GM23338 (cell line): ENCODE measurements around the gene ORC6.

Source experiments
- CREB1 ChIP-seq: fragments of 250-450 bp; sonication (Bioruptor Pico); IDR thresholded peaks from 2 replicates; pipeline ENCODE4 v1.5.0; 2020; ENCODE audit warnings: low read depth, mild to moderate bottlenecking, moderate library complexity
- EZH2 ChIP-seq: fragments of 200-600 bp; sonication (generic); IDR thresholded peaks from one replicate; pipeline ENCODE4 v1.8.0; 2017; ENCODE audit warnings: antibody characterized with exemption, mild to moderate bottlenecking, low read depth; ENCODE audit not compliant: unreplicated experiment
- EZH2phosphoT487 ChIP-seq: fragments of 200-600 bp; sonication (generic); IDR thresholded peaks from one replicate; pipeline ENCODE4 v1.8.1; 2018; ENCODE audit warnings: antibody characterized with exemption; ENCODE audit not compliant: unreplicated experiment
- JUNB ChIP-seq: IDR thresholded peaks from one replicate; pipeline ENCODE4 v1.6.1; 2016; ENCODE audit warnings: antibody characterized with exemption; ENCODE audit not compliant: unreplicated experiment
- NANOG ChIP-seq: IDR thresholded peaks from 2 replicates; pipeline ENCODE4 v1.6.1; 2016; ENCODE audit warnings: antibody characterized with exemption, borderline replicate concordance
- POLR2AphosphoS5 ChIP-seq: IDR thresholded peaks from 2 replicates; pipeline ENCODE4 v1.6.1; 2016; ENCODE audit warnings: antibody characterized with exemption, low read depth
- STAT1 ChIP-seq: IDR thresholded peaks from one replicate; pipeline ENCODE4 v1.6.1; 2016; ENCODE audit warnings: antibody characterized with exemption; ENCODE audit not compliant: unreplicated experiment
- ZNF114 ChIP-seq: fragments of 250-450 bp; sonication (Bioruptor Pico); IDR thresholded peaks from 2 replicates; pipeline ENCODE4 v1.5.0; 2020; ENCODE audit warnings: mild to moderate bottlenecking, moderate library complexity
- ZNF331 ChIP-seq: fragments of 250-450 bp; sonication (Bioruptor Pico); IDR thresholded peaks from 2 replicates; pipeline ENCODE4 v1.5.0; 2020; ENCODE audit warnings: low read depth, mild to moderate bottlenecking, moderate library complexity
- TF ChIP-seq, protein P1 (sequence below), 2 experiments: fragments of 200-600 bp in 1 of 2; sonication (generic) in 1 of 2; conservative IDR thresholded peaks; 2 replicates each; pipeline versions ENCODE4 v1.5.1 to v1.6.1; 2016 to 2017; ENCODE audit warnings: antibody characterized with exemption in 2 of 2, low read depth in 2 of 2, mild to moderate bottlenecking in 2 of 2, moderate library complexity in 1 of 2
- TF ChIP-seq, protein P2 (sequence below): IDR thresholded peaks from one replicate; pipeline ENCODE4 v1.6.1; 2018; ENCODE audit warnings: antibody characterized with exemption; ENCODE audit not compliant: unreplicated experiment
- TF ChIP-seq, protein P3 (sequence below): IDR thresholded peaks from 2 replicates; pipeline ENCODE4 v1.6.1; 2016; ENCODE audit warnings: antibody characterized with exemption

DNA sequence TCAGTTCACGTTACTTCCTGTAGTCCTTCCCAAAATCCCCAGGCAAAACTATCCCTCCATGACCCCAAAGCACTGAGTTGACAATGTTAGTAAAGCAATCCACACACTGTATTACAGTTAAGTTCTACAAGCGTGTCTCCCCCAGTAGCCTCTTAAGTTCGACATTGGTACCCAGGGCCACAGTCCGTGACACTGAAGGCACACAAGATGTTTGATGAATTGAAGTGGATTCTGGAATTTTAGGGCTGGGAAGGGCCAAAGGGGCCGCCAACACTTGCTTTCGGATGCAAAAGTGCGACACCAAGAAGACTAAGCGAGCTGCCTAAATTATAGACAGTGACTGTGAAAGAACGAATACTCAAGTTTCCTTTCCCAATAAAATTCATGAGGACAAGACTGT lies 2.0 kb upstream of the ORC6 start:
- TF ChIP-seq ZNF331 (no peak), EZH2phosphoT487 (no peak), EZH2 (no peak), POLR2AphosphoS5 (no peak), CREB1 (no peak), STAT1 (no peak), JUNB (no peak), ZNF114 (CRISPR knock-in tag) (no peak), NANOG (no peak)
- TF ChIP-seq, protein P1, sequence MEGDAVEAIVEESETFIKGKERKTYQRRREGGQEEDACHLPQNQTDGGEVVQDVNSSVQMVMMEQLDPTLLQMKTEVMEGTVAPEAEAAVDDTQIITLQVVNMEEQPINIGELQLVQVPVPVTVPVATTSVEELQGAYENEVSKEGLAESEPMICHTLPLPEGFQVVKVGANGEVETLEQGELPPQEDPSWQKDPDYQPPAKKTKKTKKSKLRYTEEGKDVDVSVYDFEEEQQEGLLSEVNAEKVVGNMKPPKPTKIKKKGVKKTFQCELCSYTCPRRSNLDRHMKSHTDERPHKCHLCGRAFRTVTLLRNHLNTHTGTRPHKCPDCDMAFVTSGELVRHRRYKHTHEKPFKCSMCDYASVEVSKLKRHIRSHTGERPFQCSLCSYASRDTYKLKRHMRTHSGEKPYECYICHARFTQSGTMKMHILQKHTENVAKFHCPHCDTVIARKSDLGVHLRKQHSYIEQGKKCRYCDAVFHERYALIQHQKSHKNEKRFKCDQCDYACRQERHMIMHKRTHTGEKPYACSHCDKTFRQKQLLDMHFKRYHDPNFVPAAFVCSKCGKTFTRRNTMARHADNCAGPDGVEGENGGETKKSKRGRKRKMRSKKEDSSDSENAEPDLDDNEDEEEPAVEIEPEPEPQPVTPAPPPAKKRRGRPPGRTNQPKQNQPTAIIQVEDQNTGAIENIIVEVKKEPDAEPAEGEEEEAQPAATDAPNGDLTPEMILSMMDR (conservative IDR thresholded peaks at IDR 0.05; ENCODE audit: low read depth in 2 of 2): no peak
- TF ChIP-seq, protein P2, sequence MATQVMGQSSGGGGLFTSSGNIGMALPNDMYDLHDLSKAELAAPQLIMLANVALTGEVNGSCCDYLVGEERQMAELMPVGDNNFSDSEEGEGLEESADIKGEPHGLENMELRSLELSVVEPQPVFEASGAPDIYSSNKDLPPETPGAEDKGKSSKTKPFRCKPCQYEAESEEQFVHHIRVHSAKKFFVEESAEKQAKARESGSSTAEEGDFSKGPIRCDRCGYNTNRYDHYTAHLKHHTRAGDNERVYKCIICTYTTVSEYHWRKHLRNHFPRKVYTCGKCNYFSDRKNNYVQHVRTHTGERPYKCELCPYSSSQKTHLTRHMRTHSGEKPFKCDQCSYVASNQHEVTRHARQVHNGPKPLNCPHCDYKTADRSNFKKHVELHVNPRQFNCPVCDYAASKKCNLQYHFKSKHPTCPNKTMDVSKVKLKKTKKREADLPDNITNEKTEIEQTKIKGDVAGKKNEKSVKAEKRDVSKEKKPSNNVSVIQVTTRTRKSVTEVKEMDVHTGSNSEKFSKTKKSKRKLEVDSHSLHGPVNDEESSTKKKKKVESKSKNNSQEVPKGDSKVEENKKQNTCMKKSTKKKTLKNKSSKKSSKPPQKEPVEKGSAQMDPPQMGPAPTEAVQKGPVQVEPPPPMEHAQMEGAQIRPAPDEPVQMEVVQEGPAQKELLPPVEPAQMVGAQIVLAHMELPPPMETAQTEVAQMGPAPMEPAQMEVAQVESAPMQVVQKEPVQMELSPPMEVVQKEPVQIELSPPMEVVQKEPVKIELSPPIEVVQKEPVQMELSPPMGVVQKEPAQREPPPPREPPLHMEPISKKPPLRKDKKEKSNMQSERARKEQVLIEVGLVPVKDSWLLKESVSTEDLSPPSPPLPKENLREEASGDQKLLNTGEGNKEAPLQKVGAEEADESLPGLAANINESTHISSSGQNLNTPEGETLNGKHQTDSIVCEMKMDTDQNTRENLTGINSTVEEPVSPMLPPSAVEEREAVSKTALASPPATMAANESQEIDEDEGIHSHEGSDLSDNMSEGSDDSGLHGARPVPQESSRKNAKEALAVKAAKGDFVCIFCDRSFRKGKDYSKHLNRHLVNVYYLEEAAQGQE: no peak
- TF ChIP-seq, protein P3, sequence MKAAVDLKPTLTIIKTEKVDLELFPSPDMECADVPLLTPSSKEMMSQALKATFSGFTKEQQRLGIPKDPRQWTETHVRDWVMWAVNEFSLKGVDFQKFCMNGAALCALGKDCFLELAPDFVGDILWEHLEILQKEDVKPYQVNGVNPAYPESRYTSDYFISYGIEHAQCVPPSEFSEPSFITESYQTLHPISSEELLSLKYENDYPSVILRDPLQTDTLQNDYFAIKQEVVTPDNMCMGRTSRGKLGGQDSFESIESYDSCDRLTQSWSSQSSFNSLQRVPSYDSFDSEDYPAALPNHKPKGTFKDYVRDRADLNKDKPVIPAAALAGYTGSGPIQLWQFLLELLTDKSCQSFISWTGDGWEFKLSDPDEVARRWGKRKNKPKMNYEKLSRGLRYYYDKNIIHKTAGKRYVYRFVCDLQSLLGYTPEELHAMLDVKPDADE: no peak
